Fibroblast of lung (primary cell): ENCODE results near the gene DEDD2.

Experiments
- CTCF ChIP-seq, 2 donors: IDR thresholded peaks in 1 of 2; conservative IDR thresholded peaks in 1 of 2; 1 replicate in 1 of 2; 2 replicates in 1 of 2; pipeline ENCODE4 v1.5.1; 2011 to 2012; ENCODE audit warnings: low read length in 2 of 2, control low read depth in 1 of 2, inconsistent platforms in 1 of 2, low read depth in 1 of 2, mild to moderate bottlenecking in 1 of 2
- EZH2 ChIP-seq: IDR thresholded peaks from 2 replicates; pipeline ENCODE4 v1.5.1; 2012; ENCODE audit warnings: low read length, control low read depth, mild to moderate bottlenecking; ENCODE audit errors: missing control alignments

GRCh38 chr19:42155796-42156195, 61.7 kb downstream of the DEDD2 start:
- TF ChIP-seq CTCF (conservative IDR thresholded peaks at IDR 0.05 in 1 of 2, IDR thresholded peaks at IDR 0.05 in 1 of 2; ENCODE audit: low read depth in 1 of 2, low read length in 2 of 2) (no peak), EZH2 (no peak)
